Gastrocnemius medialis (tissue), 4 donors: Measurements from ENCODE around the gene TRAF2. TPM values are rescaled to one million over a fixed set of nuclear protein-coding genes. Genes with fewer than 3 reads are reported as not detected.

Experiments used
- ATAC-seq, 2 donors: fragments of 150-250 bp; one replicate each; pipeline ENCODE4 v1.9.1; 2016
- DNase-seq, 2 donors: peaks; one replicate each; pipeline ENCODE4 v3.0.0-alpha.2; 2019
- H3K27ac ChIP-seq, 4 donors: fragments of 200-600 bp; sonication (generic); 1 replicate in 1 of 4; 2 replicates in 3 of 4; pipeline ENCODE4 v1.5.1; 2016 to 2018; ENCODE audit warnings: mild to moderate bottlenecking in 2 of 4, moderate library complexity in 1 of 4
- H3K27me3 ChIP-seq, 3 donors: fragments of 200-600 bp; sonication (generic) in 2 of 3; 1 replicate in 1 of 3; 2 replicates in 2 of 3; pipeline versions ENCODE4 v1.5.1 to v1.6.0; 2016 to 2019; ENCODE audit warnings: mild to moderate bottlenecking in 1 of 3, moderate library complexity in 1 of 3
- H3K36me3 ChIP-seq, 2 donors: fragments of 200-600 bp; sonication (generic) in 1 of 2; one replicate each; pipeline ENCODE4 v1.5.1; 2017 to 2018
- H3K4me1 ChIP-seq, 2 donors: fragments of 200-600 bp; sonication (generic) in 1 of 2; one replicate each; pipeline ENCODE4 v1.5.1; 2016 to 2017; ENCODE audit warnings: mild to moderate bottlenecking in 2 of 2
- H3K4me3 ChIP-seq, 4 donors: fragments of 200-600 bp; sonication (generic) in 3 of 4; 1 replicate in 1 of 4; 2 replicates in 3 of 4; pipeline ENCODE4 v1.5.1; 2016 to 2019; ENCODE audit warnings: mild to moderate bottlenecking in 2 of 4
- H3K9me3 ChIP-seq, 3 donors: fragments of 200-600 bp; sonication (generic) in 2 of 3; 1 replicate in 1 of 3; 2 replicates in 2 of 3; pipeline ENCODE4 v1.5.1; 2016 to 2019
- POLR2A ChIP-seq, 2 donors: fragments of 450-650 bp; IDR thresholded peaks; one replicate each; pipeline ENCODE4 v1.6.1; 2017; ENCODE audit warnings: antibody characterized with exemption in 2 of 2, mild to moderate bottlenecking in 2 of 2, moderate library complexity in 2 of 2
- in situ Hi-C, 4 donors: fragments of 200-750 bp; cut with MboI; loops; one replicate each; pipeline versions ENCODE4 v1.15.0 to v1.8.0; 2017; ENCODE audit warnings: low sequenced_read_pairs in 4 of 4
- intact Hi-C: fragments of 100-400 bp; cut with DNase I; formaldehyde crosslinking; loops from one replicate; pipeline ENCODE4 v1.15.1; 2023; ENCODE audit warnings: low total_unique reads
- total RNA-seq, 4 donors: library from RNA; depleted of rRNA; stranded (reverse); fragments of >200 nt; gene quantifications; one replicate each; pipeline versions ENCODE4 v1.1.0 to v1.2.3, GENCODE V29; 2016
- TF ChIP-seq, protein P1 (sequence below), 5 experiments: fragments of 450-650 bp in 3 of 5; fragments of 200-600 bp in 2 of 5; sonication (generic) in 2 of 5; IDR thresholded peaks in 4 of 5; conservative IDR thresholded peaks in 1 of 5; 1 replicate in 4 of 5; 2 replicates in 1 of 5; pipeline ENCODE4 v1.5.1; 2016 to 2019; ENCODE audit warnings: antibody characterized with exemption in 5 of 5, mild to moderate bottlenecking in 3 of 5, moderate library complexity in 3 of 5

TRAF2 gene
- total RNA-seq, 4 donors from 2014 or later, result 3.5 to 6.6 (median 4.8) TPM

DNA sequence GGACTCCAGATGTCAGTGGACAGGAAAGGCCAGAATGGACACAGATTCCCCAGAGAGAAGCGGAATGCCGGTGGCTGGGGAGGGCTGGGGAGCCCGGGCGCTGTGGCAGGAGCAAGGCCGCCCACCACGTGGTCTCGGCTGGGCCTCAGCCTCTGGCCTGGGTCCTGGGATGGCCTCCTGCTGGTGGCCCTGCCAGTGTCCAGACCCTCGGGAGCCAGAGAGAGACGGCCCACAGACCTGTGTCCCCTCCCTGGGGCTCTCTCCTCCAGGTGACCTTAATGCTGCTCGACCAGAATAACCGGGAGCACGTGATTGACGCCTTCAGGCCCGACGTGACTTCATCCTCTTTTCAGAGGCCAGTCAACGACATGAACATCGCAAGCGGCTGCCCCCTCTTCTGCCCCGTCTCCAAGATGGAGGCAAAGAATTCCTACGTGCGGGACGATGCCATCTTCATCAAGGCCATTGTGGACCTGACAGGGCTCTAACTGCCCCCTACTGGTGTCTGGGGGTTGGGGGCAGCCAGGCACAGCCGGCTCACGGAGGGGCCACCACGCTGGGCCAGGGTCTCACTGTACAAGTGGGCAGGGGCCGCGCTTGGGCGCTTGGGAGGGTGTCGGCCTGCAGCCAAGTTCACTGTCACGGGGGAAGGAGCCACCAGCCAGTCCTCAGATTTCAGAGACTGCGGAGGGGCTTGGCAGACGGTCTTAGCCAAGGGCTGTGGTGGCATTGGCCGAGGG, 39.3 kb downstream of the TRAF2 start:
- Histone ChIP-seq H3K27ac (peak overlapping the region; percentile 91 to 96 (median 96)), H3K36me3 (peaks cover 0 to 6% of the 10 kb centered on the region in 2 donors), H3K4me3 (no peak overlapping the region), H3K9me3 (no peaks in the 10 kb centered on the region), H3K4me1 (peaks cover 37 to 63% of the 10 kb centered on the region in 2 donors), H3K27me3 (no peaks in the 10 kb centered on the region)
- ATAC-seq (no peak), DNase-seq (no peak)
- no peak for TF ChIP-seq POLR2A (IDR thresholded peaks at IDR 0.05)
- TF ChIP-seq, protein P1, sequence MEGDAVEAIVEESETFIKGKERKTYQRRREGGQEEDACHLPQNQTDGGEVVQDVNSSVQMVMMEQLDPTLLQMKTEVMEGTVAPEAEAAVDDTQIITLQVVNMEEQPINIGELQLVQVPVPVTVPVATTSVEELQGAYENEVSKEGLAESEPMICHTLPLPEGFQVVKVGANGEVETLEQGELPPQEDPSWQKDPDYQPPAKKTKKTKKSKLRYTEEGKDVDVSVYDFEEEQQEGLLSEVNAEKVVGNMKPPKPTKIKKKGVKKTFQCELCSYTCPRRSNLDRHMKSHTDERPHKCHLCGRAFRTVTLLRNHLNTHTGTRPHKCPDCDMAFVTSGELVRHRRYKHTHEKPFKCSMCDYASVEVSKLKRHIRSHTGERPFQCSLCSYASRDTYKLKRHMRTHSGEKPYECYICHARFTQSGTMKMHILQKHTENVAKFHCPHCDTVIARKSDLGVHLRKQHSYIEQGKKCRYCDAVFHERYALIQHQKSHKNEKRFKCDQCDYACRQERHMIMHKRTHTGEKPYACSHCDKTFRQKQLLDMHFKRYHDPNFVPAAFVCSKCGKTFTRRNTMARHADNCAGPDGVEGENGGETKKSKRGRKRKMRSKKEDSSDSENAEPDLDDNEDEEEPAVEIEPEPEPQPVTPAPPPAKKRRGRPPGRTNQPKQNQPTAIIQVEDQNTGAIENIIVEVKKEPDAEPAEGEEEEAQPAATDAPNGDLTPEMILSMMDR (IDR thresholded peaks at IDR 0.05 in 4 of 5, conservative IDR thresholded peaks at IDR 0.05 in 1 of 5), result no peak
- intact Hi-C loops, result loop anchor here (5.0 kb wide), 2 partner anchors 38 to 78 kb away; partner anchors contain the start of genes PHPT1 and TRAF2
- in situ Hi-C loops, result loop anchor here in 1 of 4 donors (25.0 kb wide), 1 partner anchor 138 kb away; the partner anchor contains the start of genes CCDC183 and TMEM141

DNA sequence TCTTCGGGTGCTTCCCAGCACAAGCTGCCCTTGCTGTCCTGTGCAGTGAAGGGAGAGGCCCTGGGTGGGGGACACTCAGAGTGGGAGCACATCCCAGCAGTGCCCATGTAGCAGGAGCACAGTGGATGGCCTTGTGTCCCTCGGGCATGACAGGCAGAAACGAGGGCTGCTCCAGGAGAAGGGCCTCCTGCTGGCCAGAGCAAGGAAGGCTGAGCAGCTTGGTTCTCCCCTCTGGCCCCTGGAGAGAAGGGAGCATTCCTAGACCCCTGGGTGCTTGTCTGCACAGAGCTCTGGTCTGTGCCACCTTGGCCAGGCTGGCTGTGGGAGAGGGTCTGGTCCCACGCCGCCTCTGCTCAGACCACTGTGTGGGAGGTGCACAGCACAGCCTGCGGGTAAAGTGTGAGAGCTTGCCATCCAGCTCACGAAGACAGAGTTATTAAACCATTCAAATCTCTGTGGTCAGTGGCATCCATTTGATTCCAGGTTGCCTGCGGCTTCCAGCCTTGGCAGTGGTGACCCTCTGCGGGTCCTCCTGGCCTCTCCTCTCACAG, 39.9 kb downstream of the TRAF2 start:
- DNase-seq (no peak), ATAC-seq (no peak)
- TF ChIP-seq, protein P1 (IDR thresholded peaks at IDR 0.05 in 4 of 5, conservative IDR thresholded peaks at IDR 0.05 in 1 of 5), result no peak
- no peak for TF ChIP-seq POLR2A (IDR thresholded peaks at IDR 0.05)
- in situ Hi-C loops, result loop anchor here in 1 of 4 donors (25.0 kb wide), 1 partner anchor 139 kb away; the partner anchor contains the start of genes CCDC183 and TMEM141
- Histone ChIP-seq H3K4me3 (no peak overlapping the region), H3K9me3 (no peaks in the 10 kb centered on the region), H3K36me3 (no peaks in the 10 kb centered on the region), H3K4me1 (peaks cover 37 to 67% of the 10 kb centered on the region in 2 donors), H3K27ac (peak overlapping the region; percentile 91 to 96 (median 96)), H3K27me3 (no peaks in the 10 kb centered on the region)
- intact Hi-C loops, result loop anchor here (5.0 kb wide), 2 partner anchors 39 to 79 kb away; partner anchors contain the start of genes PHPT1 and TRAF2

DNA sequence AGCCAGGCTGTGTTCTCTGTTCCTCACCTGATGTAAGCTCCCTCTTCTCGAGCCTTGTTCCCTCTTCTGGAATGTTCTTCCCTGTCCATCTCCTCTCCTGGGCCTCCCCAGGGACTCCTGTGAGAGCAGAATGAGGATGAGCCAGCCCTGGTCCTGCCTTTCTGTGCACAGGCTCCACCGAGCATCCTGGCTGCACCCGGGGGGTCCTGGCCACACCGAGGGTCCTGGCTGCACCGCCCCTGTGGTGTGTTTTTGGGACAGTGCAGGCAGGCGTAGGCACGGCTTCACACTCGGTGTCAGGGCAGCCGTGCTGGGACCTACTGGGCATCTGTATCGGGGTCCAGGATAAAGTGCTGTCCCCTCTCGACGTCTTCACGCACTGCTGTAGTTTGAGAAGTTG, 40.4 kb downstream of the TRAF2 start:
- no peak overlapping the region for H3K4me3 ChIP-seq
- peak overlapping the region; percentile 91 to 96 (median 96) for H3K27ac ChIP-seq
- DNase-seq (no peak), ATAC-seq (no peak)
- intact Hi-C loops, result loop anchor here (5.0 kb wide), 2 partner anchors 39 to 79 kb away; partner anchors contain the start of genes PHPT1 and TRAF2
- H3K9me3 ChIP-seq, result no peaks in the 10 kb centered on the region
- no peaks in the 10 kb centered on the region for H3K36me3 ChIP-seq
- H3K4me1 ChIP-seq, result peaks cover 37 to 66% of the 10 kb centered on the region in 2 donors
- TF ChIP-seq POLR2A (IDR thresholded peaks at IDR 0.05), result no peak
- TF ChIP-seq, protein P1 (IDR thresholded peaks at IDR 0.05 in 4 of 5, conservative IDR thresholded peaks at IDR 0.05 in 1 of 5), result no peak
- no peaks in the 10 kb centered on the region for H3K27me3 ChIP-seq
- in situ Hi-C loops, result loop anchor here in 1 of 4 donors (25.0 kb wide), 1 partner anchor 139 kb away; the partner anchor contains the start of genes CCDC183 and TMEM141

GRCh38 chr9:136927343-136928271, 41.3 kb downstream of the TRAF2 start:
- Histone ChIP-seq H3K27me3 (no peaks in the 10 kb centered on the region), H3K9me3 (no peaks in the 10 kb centered on the region), H3K27ac (peak overlapping the region; percentile 91 to 96 (median 96)), H3K4me3 (peak overlapping the region; percentile 14 to 43 (median 31)), H3K36me3 (no peaks in the 10 kb centered on the region), H3K4me1 (peaks cover 37 to 64% of the 10 kb centered on the region in 2 donors)
- ATAC-seq (peak; percentile 60 to 83), DNase-seq (no peak)
- peak in 1 of 2 donors; percentile 19 for TF ChIP-seq POLR2A (IDR thresholded peaks at IDR 0.05)
- TF ChIP-seq, protein P1 (IDR thresholded peaks at IDR 0.05 in 4 of 5, conservative IDR thresholded peaks at IDR 0.05 in 1 of 5), result no peak
- in situ Hi-C loops, result loop anchor here in 1 of 4 donors (25.0 kb wide), 1 partner anchor 140 kb away; the partner anchor contains the start of genes CCDC183 and TMEM141
- intact Hi-C loops, result loop anchor here (1.0 to 5.0 kb wide), 3 partner anchors 13 to 80 kb away; partner anchors contain the start of genes PHPT1 and TRAF2
